NCI-H2081 treated with DMSO at 0.1 percent for 48 hours (cell line): Measurements from ENCODE around the gene SLIT3.

ENCODE experiments used
- DNase-seq: peaks from one replicate; lab custom pipeline; 2025; lab: John Stamatoyannopoulos, UW

Gene SLIT3

GRCh38 chr5:169300468-169301385 is at the start of gene SLIT3:
SLIT3 (minus strand) TSS chr5:169301139; CDS start chr5:169300709, 430 bp downstream.
- DNase-seq = no peak

- no peak for DNase-seq
Measured at GRCh38 chr5:169350016-169350415, 49.1 kb upstream of the SLIT3 start.

- DNase-seq = no peak
Measured at GRCh38 chr5:169347786-169348185, 46.8 kb upstream of the SLIT3 start.

GRCh38 chr5:169344629-169345028 is 43.7 kb upstream of the SLIT3 start:
- no peak for DNase-seq

GRCh38 chr5:169343766-169344165 is 42.8 kb upstream of the SLIT3 start:
- no peak for DNase-seq

GRCh38 chr5:169341556-169341955 is 40.6 kb upstream of the SLIT3 start:
- DNase-seq = no peak

GRCh38 chr5:169339869-169340268 is 38.9 kb upstream of the SLIT3 start:
- no peak for DNase-seq

- no peak for DNase-seq
Measured at GRCh38 chr5:169336242-169336641, 35.3 kb upstream of the SLIT3 start.

- no peak for DNase-seq
Measured at GRCh38 chr5:169335806-169336205, 34.9 kb upstream of the SLIT3 start.

GRCh38 chr5:169333518-169333917 is 32.6 kb upstream of the SLIT3 start:
- DNase-seq = no peak

GRCh38 chr5:169331292-169331852 is 30.4 kb upstream of the SLIT3 start:
- no peak for DNase-seq

- no peak for DNase-seq
Measured at GRCh38 chr5:169328401-169328800, 27.5 kb upstream of the SLIT3 start.

- no peak for DNase-seq
Measured at GRCh38 chr5:169325273-169325672, 24.3 kb upstream of the SLIT3 start.

- no peak for DNase-seq
Measured at GRCh38 chr5:169318556-169318955, 17.6 kb upstream of the SLIT3 start.

- no peak for DNase-seq
Measured at GRCh38 chr5:169307646-169308045, 6.7 kb upstream of the SLIT3 start.

GRCh38 chr5:169305366-169305765 is 4.4 kb upstream of the SLIT3 start:
- no peak for DNase-seq

GRCh38 chr5:169304175-169304574 is 3.2 kb upstream of the SLIT3 start:
- no peak for DNase-seq

- DNase-seq = no peak
Measured at GRCh38 chr5:169303119-169303515, 2.2 kb upstream of the SLIT3 start.

GRCh38 chr5:169302491-169303118 is 1.7 kb upstream of the SLIT3 start:
- DNase-seq = no peak

GRCh38 chr5:169301986-169302385 is 1.0 kb upstream of the SLIT3 start:
- no peak for DNase-seq

GRCh38 chr5:169301386-169301934 is 521 bp upstream of the SLIT3 start:
- no peak for DNase-seq

- no peak for DNase-seq
Measured at GRCh38 chr5:169299663-169300467, 1.1 kb downstream of the SLIT3 start.
